DND-41 (cell line): ENCODE results near the gene PPFIA1.

Experiments
- EZH2 ChIP-seq: IDR thresholded peaks from 3 replicates; pipeline ENCODE4 v1.6.1; 2012; ENCODE audit warnings: borderline replicate concordance, low read depth, mild to moderate bottlenecking, moderate library complexity, low read length, inconsistent platforms; ENCODE audit not compliant: severe bottlenecking
- TF ChIP-seq, protein P1 (sequence below): IDR thresholded peaks from 2 replicates; pipeline ENCODE4 v1.5.1; 2012; ENCODE audit warnings: borderline replicate concordance, low read length, moderate library complexity, mild to moderate bottlenecking; ENCODE audit not compliant: poor library complexity, severe bottlenecking; ENCODE audit errors: extremely low read depth

DNA sequence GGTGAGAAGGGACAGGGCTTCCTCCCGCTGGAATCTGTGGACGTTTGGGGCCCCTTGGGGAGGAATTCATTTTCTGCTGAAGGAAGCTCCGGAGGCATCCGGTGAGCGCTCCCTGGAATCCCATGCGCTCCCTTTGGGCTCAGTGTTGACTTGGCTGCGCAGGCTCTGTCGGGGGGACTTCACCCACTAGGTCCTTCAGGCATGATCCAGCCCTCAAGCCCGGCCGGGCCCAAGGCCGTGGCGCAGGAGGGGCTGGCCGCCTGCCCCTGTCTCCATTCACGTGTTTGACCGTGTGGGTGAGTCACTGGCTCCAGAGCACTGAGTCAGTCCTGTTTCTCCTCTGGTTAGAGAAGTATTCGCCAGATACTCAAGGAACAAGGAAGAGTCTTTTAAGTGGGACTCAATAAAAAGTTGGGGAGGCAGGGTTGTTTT lies 129.2 kb downstream of the PPFIA1 start:
- TF ChIP-seq, protein P1, sequence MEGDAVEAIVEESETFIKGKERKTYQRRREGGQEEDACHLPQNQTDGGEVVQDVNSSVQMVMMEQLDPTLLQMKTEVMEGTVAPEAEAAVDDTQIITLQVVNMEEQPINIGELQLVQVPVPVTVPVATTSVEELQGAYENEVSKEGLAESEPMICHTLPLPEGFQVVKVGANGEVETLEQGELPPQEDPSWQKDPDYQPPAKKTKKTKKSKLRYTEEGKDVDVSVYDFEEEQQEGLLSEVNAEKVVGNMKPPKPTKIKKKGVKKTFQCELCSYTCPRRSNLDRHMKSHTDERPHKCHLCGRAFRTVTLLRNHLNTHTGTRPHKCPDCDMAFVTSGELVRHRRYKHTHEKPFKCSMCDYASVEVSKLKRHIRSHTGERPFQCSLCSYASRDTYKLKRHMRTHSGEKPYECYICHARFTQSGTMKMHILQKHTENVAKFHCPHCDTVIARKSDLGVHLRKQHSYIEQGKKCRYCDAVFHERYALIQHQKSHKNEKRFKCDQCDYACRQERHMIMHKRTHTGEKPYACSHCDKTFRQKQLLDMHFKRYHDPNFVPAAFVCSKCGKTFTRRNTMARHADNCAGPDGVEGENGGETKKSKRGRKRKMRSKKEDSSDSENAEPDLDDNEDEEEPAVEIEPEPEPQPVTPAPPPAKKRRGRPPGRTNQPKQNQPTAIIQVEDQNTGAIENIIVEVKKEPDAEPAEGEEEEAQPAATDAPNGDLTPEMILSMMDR: no peak
- TF ChIP-seq EZH2: no peak
